ENCODE results near the gene CCL21.

Gene CCL21

GRCh38 chr9:34717996-34718614 is 8.2 kb upstream of the CCL21 start:
- H3K4me3 ChIP-seq (ENCODE audit: low read depth, low read length): no peak overlapping the region
- no peak for TF ChIP-seq CTCF (IDR thresholded peaks at IDR 0.05; ENCODE audit: low read depth, low read length)

DNA sequence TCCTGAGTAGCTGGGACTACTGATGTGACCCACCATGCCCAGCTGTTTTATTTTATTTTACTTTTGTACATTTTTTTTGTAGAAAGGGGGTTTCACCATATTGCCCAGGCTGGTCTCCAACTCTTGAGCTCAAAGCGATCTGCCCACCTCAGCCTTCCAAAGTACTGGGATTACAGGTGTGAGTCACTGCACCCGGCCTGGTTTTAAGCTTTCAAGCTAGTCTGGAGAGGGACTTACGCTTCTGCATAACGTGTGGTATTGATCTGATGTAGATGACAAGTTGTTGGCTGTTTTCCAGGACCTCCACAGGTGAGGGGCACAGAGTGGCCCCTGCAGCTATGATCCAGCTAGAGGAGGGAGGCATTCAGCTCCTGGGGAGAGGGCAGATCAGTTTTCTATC is 6.8 kb upstream of the CCL21 start:
- TF ChIP-seq CTCF (IDR thresholded peaks at IDR 0.05; ENCODE audit: low read depth, low read length): no peak
- H3K4me3 ChIP-seq (ENCODE audit: low read depth, low read length): no peak overlapping the region

GRCh38 chr9:34715639-34716215 is 5.8 kb upstream of the CCL21 start:
- H3K4me3 ChIP-seq (ENCODE audit: low read depth, low read length): no peak overlapping the region
- no peak for TF ChIP-seq CTCF (IDR thresholded peaks at IDR 0.05; ENCODE audit: low read depth, low read length)

DNA sequence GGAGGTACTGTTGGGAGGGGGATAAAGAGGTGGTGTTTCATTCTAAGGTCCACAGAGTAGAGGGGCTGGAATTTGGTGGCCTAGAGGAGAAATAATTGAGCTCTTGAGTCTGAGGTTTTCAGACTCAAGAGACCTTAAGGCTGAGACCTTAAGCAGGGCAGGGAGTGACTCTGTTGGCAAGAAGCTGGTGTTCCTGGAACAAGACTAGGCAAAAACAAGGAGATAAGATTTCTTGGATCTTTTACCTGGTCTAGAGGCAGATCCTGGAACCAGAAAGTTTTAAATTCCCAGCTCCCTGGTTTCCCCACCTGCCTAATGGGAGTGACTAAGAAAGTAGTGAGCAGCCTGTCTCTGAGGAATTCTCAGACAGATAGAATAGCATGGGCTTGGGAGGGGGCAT is 4.1 kb upstream of the CCL21 start:
- TF ChIP-seq CTCF (IDR thresholded peaks at IDR 0.05; ENCODE audit: low read depth, low read length): no peak
- no peak overlapping the region for H3K4me3 ChIP-seq (ENCODE audit: low read depth, low read length)

DNA sequence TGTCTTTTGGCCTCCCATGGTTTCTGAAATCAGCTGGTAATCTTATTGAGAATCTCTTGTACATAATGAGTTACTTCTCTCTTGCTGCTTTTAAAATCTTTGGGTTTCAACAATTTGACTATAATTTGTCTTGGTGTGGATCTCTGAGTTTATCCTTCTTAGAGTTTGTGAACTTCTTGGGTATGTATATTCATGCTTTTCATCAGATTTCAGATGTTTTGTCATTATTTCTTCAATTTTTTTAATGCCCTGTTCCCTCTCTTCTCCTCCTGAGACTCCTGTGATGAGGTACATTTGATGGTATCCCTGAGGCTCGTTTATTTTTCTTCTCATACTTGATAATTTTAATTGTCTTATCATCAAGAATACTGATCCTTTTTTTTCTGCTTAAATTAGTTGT is 2.2 kb upstream of the CCL21 start:
- no peak overlapping the region for H3K4me3 ChIP-seq (ENCODE audit: low read depth, low read length)
- TF ChIP-seq CTCF (IDR thresholded peaks at IDR 0.05; ENCODE audit: low read depth, low read length): no peak

GRCh38 chr9:34709196-34709978 is 549 bp downstream of the CCL21 start:
- H3K4me3 ChIP-seq (ENCODE audit: low read depth, low read length): no peak overlapping the region
- no peak for TF ChIP-seq CTCF (IDR thresholded peaks at IDR 0.05; ENCODE audit: low read depth, low read length)

DNA sequence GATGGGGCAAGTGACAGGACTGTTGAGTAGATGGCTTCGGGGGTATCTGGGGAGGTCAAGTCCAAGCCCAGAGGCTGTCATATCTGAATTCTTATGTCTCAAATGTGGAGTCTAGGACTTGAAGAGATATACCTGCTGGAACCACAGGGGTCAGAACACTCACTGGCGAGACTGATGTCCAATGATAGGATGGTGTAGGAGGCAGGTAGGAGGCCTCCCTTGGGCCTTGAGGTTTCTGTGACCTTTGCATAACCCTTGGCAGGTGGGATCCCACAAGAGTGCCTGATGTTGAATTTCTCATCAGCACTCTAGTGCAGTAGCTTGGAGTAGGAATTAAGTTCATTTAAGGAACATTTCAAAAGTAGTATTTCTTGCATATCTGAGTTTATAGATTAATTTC is 2.8 kb downstream of the CCL21 start:
- no peak for TF ChIP-seq CTCF (IDR thresholded peaks at IDR 0.05; ENCODE audit: low read depth, low read length)
- no peak overlapping the region for H3K4me3 ChIP-seq (ENCODE audit: low read depth, low read length)

Data from WI38 (cell line).